Large intestine (tissue), 3 donors: ENCODE results near the gene CADM2. TPM values are rescaled to one million over a fixed set of nuclear protein-coding genes. Genes with fewer than 3 reads are reported as not detected.

Experiments
- DNase-seq, 2 donors: peaks; one replicate each; pipeline versions ENCODE4 v3.0.0 to v3.0.0-alpha.2; 2013
- H3K27ac ChIP-seq: one replicate; pipeline ENCODE4 v1.5.1; 2013; ENCODE audit warnings: low read length
- H3K27me3 ChIP-seq: 2 replicates; pipeline ENCODE4 v1.6.1; 2013; ENCODE audit warnings: low read length; ENCODE audit not compliant: control insufficient read depth, insufficient read depth
- H3K36me3 ChIP-seq: 2 replicates; pipeline ENCODE4 v1.6.1; 2013; ENCODE audit warnings: low read length; ENCODE audit not compliant: control insufficient read depth, insufficient read depth
- H3K4me1 ChIP-seq: one replicate; pipeline ENCODE4 v1.6.1; 2013; ENCODE audit warnings: low read length; ENCODE audit not compliant: control insufficient read depth, insufficient read depth
- H3K4me3 ChIP-seq: one replicate; pipeline ENCODE4 v1.5.1; 2013; ENCODE audit warnings: low read length
- H3K9me3 ChIP-seq: one replicate; pipeline ENCODE4 v1.6.1; 2013; ENCODE audit warnings: mild to moderate bottlenecking, low read depth, low read length, moderate library complexity; ENCODE audit not compliant: control insufficient read depth
- WGBS: methylation state at CpG from one replicate; pipeline ENCODE4 v1.1.5; 2013; ENCODE audit warnings: low lambda C conversion rate; ENCODE audit not compliant: insufficient coverage; 5-methylcytosine and 5-hydroxymethylcytosine counted together
- polyA plus RNA-seq: library from polyadenylated mRNA; unstranded; fragments of 120-200 nt; gene quantifications from one replicate; pipeline ENCODE4 v1.2.1, GENCODE V29; 2013

Gene CADM2
- polyA plus RNA-seq, 1 donor: 2.4 TPM

DNA sequence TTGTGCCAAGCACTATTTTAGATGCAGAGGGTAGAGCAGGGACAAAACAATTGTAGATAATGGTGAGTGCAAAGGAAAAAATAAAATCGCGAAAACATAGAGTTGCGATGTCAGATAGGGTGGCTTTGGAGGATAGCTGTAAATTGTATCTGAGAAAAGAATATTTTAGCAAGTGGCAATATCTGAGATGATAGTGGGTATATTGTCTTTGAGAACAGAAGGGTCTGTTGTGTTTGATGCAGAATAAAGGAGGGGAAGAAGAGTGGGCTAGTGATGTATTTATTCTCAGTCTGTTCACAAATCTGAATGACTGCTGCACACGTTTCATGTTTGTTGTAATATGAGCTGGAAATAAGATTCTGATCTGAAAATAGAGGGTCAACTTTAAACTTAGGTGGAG lies 396.8 kb downstream of the CADM2 start:
- Histone ChIP-seq H3K4me1 (no peaks in the 10 kb centered on the region), H3K4me3 (no peak overlapping the region), H3K27ac (no peak overlapping the region), H3K36me3 (no peaks in the 10 kb centered on the region), H3K27me3 (no peaks in the 10 kb centered on the region), H3K9me3 (no peaks in the 10 kb centered on the region)
- DNase-seq: no peak
- 93% methylated on average over 3 of the region's 4 CpGs for WGBS

DNA sequence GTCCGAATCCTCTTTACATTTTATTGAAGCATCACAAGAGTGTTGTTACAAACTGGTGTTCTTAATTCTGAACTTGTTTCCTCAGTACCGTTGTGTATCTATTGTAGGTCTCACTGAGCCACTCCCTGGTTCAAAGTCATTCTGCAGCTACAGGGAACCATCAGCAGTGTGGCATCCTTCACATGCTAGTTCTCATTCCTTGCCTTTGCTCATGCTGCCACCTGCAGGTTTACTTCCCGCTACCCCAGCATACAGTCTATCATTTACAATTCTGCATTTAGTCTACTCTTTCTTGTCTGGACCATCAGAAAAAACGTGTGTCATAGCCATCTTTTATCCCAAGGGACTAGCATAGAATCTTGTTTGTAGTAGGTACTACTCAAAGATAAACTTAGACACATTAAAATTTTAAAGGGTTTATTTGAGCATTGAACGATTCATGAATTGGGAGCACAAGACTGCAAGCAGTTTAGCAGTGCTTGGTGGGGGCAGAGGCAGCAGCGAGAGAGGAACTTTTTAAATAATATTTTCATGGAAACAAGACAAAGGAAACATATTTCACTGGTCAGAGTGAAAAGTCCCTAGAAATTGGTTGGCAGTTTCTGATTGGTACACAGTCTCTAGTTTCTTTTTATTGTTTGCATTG lies 402.1 kb downstream of the CADM2 start:
- H3K4me1 ChIP-seq: no peaks in the 10 kb centered on the region
- WGBS: 100% methylated on average over 1 of the region's 6 CpGs
- no peak overlapping the region for H3K4me3 ChIP-seq
- H3K27ac ChIP-seq: no peak overlapping the region
- H3K9me3 ChIP-seq: no peaks in the 10 kb centered on the region
- peak; percentile 41 to 44 for DNase-seq
- H3K27me3 ChIP-seq: no peaks in the 10 kb centered on the region
- H3K36me3 ChIP-seq: no peaks in the 10 kb centered on the region

DNA sequence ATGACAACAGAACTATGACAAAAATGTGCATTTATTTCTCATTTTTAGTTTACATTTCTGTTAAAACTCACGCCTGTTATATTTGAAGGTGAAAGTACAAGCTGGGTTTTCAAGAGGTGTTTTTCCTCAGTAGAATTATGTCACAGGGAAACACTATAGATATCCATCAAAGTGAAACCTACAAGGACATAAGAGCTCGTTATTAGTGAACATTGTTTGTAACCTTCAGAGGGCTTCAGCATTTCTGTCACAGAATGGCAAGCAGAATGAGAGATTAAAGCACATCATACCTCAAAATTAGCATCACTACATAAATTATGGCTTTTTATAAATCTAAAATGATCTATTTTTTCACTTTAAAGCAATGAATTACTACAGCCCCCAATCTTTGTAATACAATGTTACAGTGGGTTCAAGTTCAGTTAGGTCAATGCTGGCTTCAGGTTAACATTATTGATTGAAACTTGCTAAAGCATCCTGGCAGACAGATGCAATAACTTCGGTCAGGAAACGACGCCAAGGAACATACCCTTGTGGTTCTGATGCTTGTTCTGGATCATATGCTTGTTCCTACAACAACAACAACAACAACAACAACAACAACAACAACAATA lies 405.6 kb downstream of the CADM2 start:
- no peak overlapping the region for H3K4me3 ChIP-seq
- no peaks in the 10 kb centered on the region for H3K36me3 ChIP-seq
- H3K27me3 ChIP-seq: no peaks in the 10 kb centered on the region
- H3K9me3 ChIP-seq: no peaks in the 10 kb centered on the region
- H3K27ac ChIP-seq: no peak overlapping the region
- no peak for DNase-seq
- 82% methylated on average over 2 of the region's 5 CpGs for WGBS
- H3K4me1 ChIP-seq: no peaks in the 10 kb centered on the region

DNA sequence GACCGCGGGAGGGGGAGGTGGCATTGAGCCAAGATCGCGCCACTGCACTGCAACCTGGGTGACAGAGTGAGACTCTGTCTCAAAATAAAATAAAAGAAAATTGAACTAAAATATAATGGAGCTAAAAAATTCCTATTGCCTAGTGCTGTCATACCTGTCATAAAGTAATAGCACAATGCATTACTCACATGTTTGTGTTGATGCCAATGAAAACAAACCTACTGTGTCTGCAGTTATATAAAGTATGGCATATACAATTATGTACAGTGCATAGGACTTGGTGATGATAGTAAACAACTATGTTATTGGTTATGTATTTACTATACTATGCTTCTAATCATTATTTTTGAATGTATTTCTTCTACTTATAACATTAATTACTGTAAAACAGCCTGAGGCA lies 411.6 kb downstream of the CADM2 start:
- Histone ChIP-seq H3K4me3 (no peak overlapping the region), H3K27ac (no peak overlapping the region), H3K9me3 (no peaks in the 10 kb centered on the region), H3K36me3 (no peaks in the 10 kb centered on the region), H3K4me1 (no peaks in the 10 kb centered on the region), H3K27me3 (no peaks in the 10 kb centered on the region)
- 100% methylated on average over 2 of the region's 4 CpGs for WGBS
- DNase-seq: no peak

DNA sequence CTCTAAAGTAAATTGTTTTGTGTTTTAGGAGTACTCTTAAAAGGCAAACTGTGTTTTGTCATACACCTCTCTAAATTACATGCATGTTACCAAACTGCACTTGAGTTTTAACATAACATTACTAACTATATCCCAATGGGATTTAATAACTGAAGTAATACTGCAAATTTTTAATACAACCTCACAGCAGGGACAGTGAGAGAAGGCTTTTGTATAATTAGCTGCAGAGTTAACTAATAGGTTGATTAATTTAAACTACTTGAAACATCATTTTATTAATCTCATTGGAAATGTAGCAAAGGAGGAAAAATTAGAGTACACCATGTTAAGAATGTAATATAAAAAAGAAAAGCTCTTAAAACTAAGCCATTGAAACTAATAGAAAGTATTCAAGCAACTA lies 417.3 kb downstream of the CADM2 start:
- no peaks in the 10 kb centered on the region for H3K9me3 ChIP-seq
- no peaks in the 10 kb centered on the region for H3K4me1 ChIP-seq
- no peaks in the 10 kb centered on the region for H3K27me3 ChIP-seq
- no peaks in the 10 kb centered on the region for H3K36me3 ChIP-seq
- H3K27ac ChIP-seq: no peak overlapping the region
- no peak overlapping the region for H3K4me3 ChIP-seq
- DNase-seq: no peak

DNA sequence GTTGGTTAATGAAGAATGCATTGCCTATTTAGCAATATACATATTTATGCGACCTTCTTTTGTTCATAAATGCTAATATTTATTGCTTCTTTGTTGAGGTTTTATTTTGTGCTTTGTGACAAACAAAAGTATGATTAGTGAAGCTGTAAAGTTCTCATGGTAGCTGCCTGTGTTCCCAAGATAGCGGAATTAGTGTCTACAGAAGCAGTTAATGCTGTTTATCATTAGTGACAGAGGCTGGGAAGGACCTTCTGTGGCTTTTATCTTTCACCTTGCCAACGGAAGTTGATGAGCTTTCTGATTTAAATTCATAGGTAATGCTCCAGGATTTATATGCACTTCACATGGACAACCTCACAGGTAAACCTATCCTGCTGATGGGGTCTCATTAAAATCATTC lies 418.3 kb downstream of the CADM2 start:
- DNase-seq: no peak
- WGBS: no CpG with 5 or more reads among the region's 3 CpGs
- H3K27ac ChIP-seq: no peak overlapping the region
- no peaks in the 10 kb centered on the region for H3K9me3 ChIP-seq
- H3K27me3 ChIP-seq: no peaks in the 10 kb centered on the region
- H3K4me3 ChIP-seq: no peak overlapping the region
- no peaks in the 10 kb centered on the region for H3K36me3 ChIP-seq
- no peaks in the 10 kb centered on the region for H3K4me1 ChIP-seq

DNA sequence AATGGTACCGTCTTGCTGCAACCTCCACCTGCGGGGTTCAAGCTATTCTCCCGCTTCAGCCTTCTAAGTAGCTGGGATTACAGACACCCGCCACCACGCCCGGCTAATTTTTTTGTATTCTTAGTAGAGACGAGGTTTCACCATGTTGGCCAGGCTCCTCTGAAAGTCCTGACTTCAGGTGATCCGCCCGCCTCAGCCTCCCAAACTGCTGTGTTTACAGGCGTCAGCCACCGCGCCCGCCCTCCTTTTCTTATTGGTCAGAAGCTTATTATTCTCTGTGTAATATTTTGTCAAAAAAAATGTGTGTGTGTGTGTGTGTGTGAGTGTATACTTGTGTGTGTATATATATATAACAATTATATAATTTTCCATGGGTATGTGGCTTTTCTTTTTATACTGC lies 425.6 kb downstream of the CADM2 start:
- Histone ChIP-seq H3K4me1 (no peaks in the 10 kb centered on the region), H3K27ac (no peak overlapping the region), H3K4me3 (no peak overlapping the region), H3K36me3 (no peaks in the 10 kb centered on the region), H3K27me3 (no peaks in the 10 kb centered on the region), H3K9me3 (no peaks in the 10 kb centered on the region)
- DNase-seq: no peak
- WGBS: no CpG with 5 or more reads among the region's 13 CpGs

DNA sequence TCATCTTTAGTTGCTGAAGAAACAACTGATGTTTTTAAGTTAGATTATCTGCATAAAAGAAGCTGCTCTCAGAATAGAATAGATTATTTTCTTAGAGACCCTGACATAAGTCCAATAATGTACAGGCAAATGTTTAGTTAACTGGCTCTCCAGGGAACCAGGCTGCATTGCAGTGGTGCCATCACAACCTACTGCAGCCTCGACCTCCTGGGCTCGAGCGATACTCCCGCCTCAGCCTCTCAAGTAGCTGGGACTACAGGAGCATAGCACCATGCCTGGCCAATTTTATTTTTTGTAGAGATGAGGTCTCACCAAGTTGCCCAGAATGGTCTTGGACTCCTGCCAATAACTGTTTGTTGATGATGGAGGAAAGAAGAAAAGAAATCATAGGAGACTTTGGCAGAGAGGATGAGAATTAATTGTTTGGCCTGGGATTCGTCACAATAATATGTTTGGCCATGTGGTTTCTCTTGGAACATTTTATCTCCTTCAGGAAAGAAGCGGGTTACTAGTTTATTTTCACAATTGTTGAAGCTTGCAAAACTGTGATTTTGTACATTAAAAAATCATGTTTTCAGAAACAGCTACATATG lies 429.2 kb downstream of the CADM2 start:
- no peaks in the 10 kb centered on the region for H3K4me1 ChIP-seq
- WGBS: no CpG with 5 or more reads among the region's 6 CpGs
- no peak overlapping the region for H3K4me3 ChIP-seq
- DNase-seq: no peak
- no peaks in the 10 kb centered on the region for H3K36me3 ChIP-seq
- H3K9me3 ChIP-seq: no peaks in the 10 kb centered on the region
- H3K27me3 ChIP-seq: no peaks in the 10 kb centered on the region
- H3K27ac ChIP-seq: no peak overlapping the region

DNA sequence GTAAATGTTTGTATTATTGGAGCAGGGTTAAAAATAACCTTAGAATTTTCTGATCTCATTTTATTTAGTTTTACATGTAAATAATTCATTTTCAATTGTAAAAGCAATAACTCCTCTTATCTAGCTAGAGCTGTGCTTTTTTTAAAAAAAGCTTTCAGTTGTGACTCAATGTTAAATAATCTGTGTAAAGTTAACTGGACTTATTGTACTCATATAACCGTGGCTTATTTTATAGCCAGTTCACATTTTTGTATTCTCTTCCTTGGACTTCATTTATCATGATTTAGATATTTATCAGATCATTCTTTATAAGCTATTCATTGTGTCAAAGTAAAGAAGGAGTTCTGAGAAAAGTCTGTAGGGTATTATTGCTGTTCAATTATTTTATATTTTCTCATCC lies 435.6 kb downstream of the CADM2 start:
- DNase-seq: no peak
- H3K4me3 ChIP-seq: no peak overlapping the region
- no peaks in the 10 kb centered on the region for H3K27me3 ChIP-seq
- H3K4me1 ChIP-seq: no peaks in the 10 kb centered on the region
- no peak overlapping the region for H3K27ac ChIP-seq
- no peaks in the 10 kb centered on the region for H3K9me3 ChIP-seq
- H3K36me3 ChIP-seq: no peaks in the 10 kb centered on the region
- 60% methylated on average over 1 of the region's 1 CpG for WGBS

DNA sequence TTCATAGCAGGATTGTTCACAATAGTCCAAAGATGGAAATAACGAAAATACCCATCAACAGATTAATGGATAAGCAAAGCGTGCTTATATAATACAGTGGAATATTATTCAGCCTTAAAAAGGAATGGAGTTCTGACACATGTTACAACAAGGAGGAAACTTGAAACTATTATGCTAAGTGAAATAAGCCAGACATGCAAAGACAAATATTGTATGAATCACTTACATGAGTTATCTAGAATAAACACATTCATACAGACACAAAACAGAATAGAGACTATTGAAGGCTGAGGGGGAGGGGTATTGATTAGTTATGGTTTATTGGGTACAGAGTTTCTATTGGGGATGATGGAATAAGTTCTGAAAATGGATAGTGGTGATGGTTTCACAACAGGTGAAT lies 438.6 kb downstream of the CADM2 start:
- 100% methylated on average over 1 of the region's 2 CpGs for WGBS
- no peak for DNase-seq

DNA sequence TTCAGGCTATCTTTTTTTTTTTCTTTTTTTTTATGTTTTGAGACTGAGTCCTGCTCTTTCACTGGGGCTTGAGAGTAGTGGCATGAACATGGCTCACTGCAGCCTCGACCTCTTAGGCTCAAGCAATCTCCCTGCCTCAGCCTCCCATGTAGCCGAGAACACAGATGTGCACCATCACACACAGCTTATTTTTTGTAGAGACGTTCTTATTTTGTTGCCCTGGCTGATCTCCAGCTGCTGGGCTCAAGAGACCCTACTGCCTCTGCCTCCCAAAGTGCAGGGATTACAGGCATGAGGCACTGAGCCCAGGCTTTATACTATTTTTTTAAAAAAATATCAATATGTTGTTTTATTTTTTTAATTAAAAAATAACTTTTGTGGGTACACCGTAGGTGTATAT lies 467.3 kb downstream of the CADM2 start:
- Histone ChIP-seq H3K9me3 (no peaks in the 10 kb centered on the region), H3K27ac (no peak overlapping the region), H3K4me3 (no peak overlapping the region), H3K27me3 (no peaks in the 10 kb centered on the region), H3K36me3 (no peaks in the 10 kb centered on the region), H3K4me1 (no peaks in the 10 kb centered on the region)
- no peak for DNase-seq
- WGBS: 100% methylated on average over 1 of the region's 4 CpGs

More for the DNA sequence above, 438.6 kb downstream of the CADM2 start:
- H3K27me3 ChIP-seq: no peaks in the 10 kb centered on the region
- H3K36me3 ChIP-seq: no peaks in the 10 kb centered on the region
- no peaks in the 10 kb centered on the region for H3K4me1 ChIP-seq
- H3K4me3 ChIP-seq: no peak overlapping the region
- H3K27ac ChIP-seq: no peak overlapping the region
- no peaks in the 10 kb centered on the region for H3K9me3 ChIP-seq
